ENCODE results near the gene EPM2A.
"Not testable (repeated sequence)": the region's sequence is repeated elsewhere in the genome, so short reads cannot be mapped to it uniquely, and the experiment has no call there.

The EPM2A gene
- 8.8 to 10.5 reads per million in 2 experiments for total RNA-seq

- DNase-seq (ENCODE audit: low read depth) = peak; percentile 1
Observed at GRCh38 chr6:145735356-145736165, at the start of gene EPM2A. EPM2A (minus strand) TSS chr6:145735520; CDS start chr6:145735498, 22 bp downstream.

GRCh38 chr6:145784683-145785082 lies 49.4 kb upstream of the EPM2A start:
- no peak for DNase-seq (ENCODE audit: low read depth)

- DNase-seq (ENCODE audit: low read depth) = no peak
Observed at GRCh38 chr6:145783796-145784195, 48.5 kb upstream of the EPM2A start.

- no peak for DNase-seq (ENCODE audit: low read depth)
Observed at GRCh38 chr6:145772846-145773245, 37.5 kb upstream of the EPM2A start.

- no peak for DNase-seq (ENCODE audit: low read depth)
Observed at GRCh38 chr6:145765449-145765848, 30.1 kb upstream of the EPM2A start.

- DNase-seq (ENCODE audit: low read depth) = no peak
Observed at GRCh38 chr6:145763742-145764141, 28.4 kb upstream of the EPM2A start.

- DNase-seq (ENCODE audit: low read depth) = no peak
Observed at GRCh38 chr6:145761584-145761983, 26.3 kb upstream of the EPM2A start.

GRCh38 chr6:145758113-145758512 lies 22.8 kb upstream of the EPM2A start:
- no peak for DNase-seq (ENCODE audit: low read depth)

GRCh38 chr6:145756170-145756662 lies 20.9 kb upstream of the EPM2A start:
- DNase-seq (ENCODE audit: low read depth) = no peak

- DNase-seq (ENCODE audit: low read depth) = no peak
Observed at GRCh38 chr6:145755682-145756081, 20.4 kb upstream of the EPM2A start.

GRCh38 chr6:145752638-145753037 lies 17.3 kb upstream of the EPM2A start:
- no peak for DNase-seq (ENCODE audit: low read depth)

- DNase-seq (ENCODE audit: low read depth) = no peak
Observed at GRCh38 chr6:145749632-145750031, 14.3 kb upstream of the EPM2A start.

GRCh38 chr6:145745861-145746260 lies 10.5 kb upstream of the EPM2A start:
- no peak for DNase-seq (ENCODE audit: low read depth)

GRCh38 chr6:145744619-145745018 lies 9.3 kb upstream of the EPM2A start:
- DNase-seq (ENCODE audit: low read depth) = no peak

GRCh38 chr6:145743332-145743731 lies 8.0 kb upstream of the EPM2A start:
- DNase-seq (ENCODE audit: low read depth) = no peak

GRCh38 chr6:145742472-145742871 lies 7.2 kb upstream of the EPM2A start:
- not testable (repeated sequence) for DNase-seq (ENCODE audit: low read depth)

GRCh38 chr6:145739685-145740084 lies 4.4 kb upstream of the EPM2A start:
- not testable (repeated sequence) for DNase-seq (ENCODE audit: low read depth)

GRCh38 chr6:145738265-145738664 lies 2.9 kb upstream of the EPM2A start:
- DNase-seq (ENCODE audit: low read depth) = no peak

- no peak for DNase-seq (ENCODE audit: low read depth)
Observed at GRCh38 chr6:145736661-145737144, 1.4 kb upstream of the EPM2A start.

GRCh38 chr6:145734486-145735355 lies 599 bp downstream of the EPM2A start:
- peak; percentile 18 for DNase-seq (ENCODE audit: low read depth)

- no peak for DNase-seq (ENCODE audit: low read depth)
Observed at GRCh38 chr6:145733810-145734209, 1.5 kb downstream of the EPM2A start.

GRCh38 chr6:145733207-145733606 lies 2.1 kb downstream of the EPM2A start:
- no peak for DNase-seq (ENCODE audit: low read depth)

GRCh38 chr6:145731447-145731846 lies 3.9 kb downstream of the EPM2A start:
- DNase-seq (ENCODE audit: low read depth) = no peak

All from T follicular helper cell (primary cell).